Endometrial microvascular endothelial cells (primary cell): ENCODE results near the gene KHDC4. TPM values are rescaled to one million over a fixed set of nuclear protein-coding genes. Genes with fewer than 3 reads are reported as not detected.

Experiments used
- in situ Hi-C: cut with HindIII; loops from 2 replicates; pipeline ENCODE4 v1.10.0; 2017; ENCODE audit warnings: low sequenced_read_pairs, low pct_unique_long_range_greater_than_20kb; ENCODE audit errors: inconsistent ontology term
- total RNA-seq: library from RNA; depleted of rRNA; stranded (reverse); fragments of >200 nt; gene quantifications from one replicate; pipeline ENCODE4 v1.2.3, GENCODE V29; 2015; ENCODE audit errors: inconsistent ontology term

Gene KHDC4
- total RNA-seq: 26.1 TPM

GRCh38 chr1:155934097-155934935, at the start of gene KHDC4:
Gene KHDC4 (minus strand): TSS chr1:155934413. CDS start chr1:155934373, 40 bp downstream.
- in situ Hi-C loops: no loop called here

GRCh38 chr1:155983191-155984024, 49.2 kb upstream of the KHDC4 start:
- in situ Hi-C loops: no loop called here

GRCh38 chr1:155982106-155982505, 47.9 kb upstream of the KHDC4 start:
- in situ Hi-C loops: no loop called here

- in situ Hi-C loops: no loop called here
These were observed 47.3 kb upstream of the KHDC4 start for GRCh38 chr1:155981266-155982088.

- in situ Hi-C loops: no loop called here
These were observed 45.6 kb upstream of the KHDC4 start for GRCh38 chr1:155979597-155980343.

GRCh38 chr1:155978973-155979429, 44.8 kb upstream of the KHDC4 start:
- in situ Hi-C loops: no loop called here

- in situ Hi-C loops: no loop called here
These were observed 44.2 kb upstream of the KHDC4 start, which contains the start of gene ARHGEF2 for GRCh38 chr1:155978325-155978972. Gene ARHGEF2 (minus strand): TSS chr1:155978547. CDS start chr1:155978427, 120 bp downstream.

GRCh38 chr1:155977690-155978324, 43.6 kb upstream of the KHDC4 start:
- in situ Hi-C loops: no loop called here

GRCh38 chr1:155976913-155977689, 42.9 kb upstream of the KHDC4 start:
- in situ Hi-C loops: no loop called here

- in situ Hi-C loops: no loop called here
These were observed 42.1 kb upstream of the KHDC4 start for GRCh38 chr1:155976062-155976912.

- in situ Hi-C loops: no loop called here
These were observed 41.3 kb upstream of the KHDC4 start for GRCh38 chr1:155975375-155976061.

GRCh38 chr1:155974208-155975115, 40.2 kb upstream of the KHDC4 start:
- in situ Hi-C loops: no loop called here

GRCh38 chr1:155973723-155974122, 39.5 kb upstream of the KHDC4 start:
- in situ Hi-C loops: no loop called here
